GM12874 (cell line): Measurements from ENCODE around the gene BHLHA15.

Source experiments
- TF ChIP-seq, protein P1 (sequence below): IDR thresholded peaks from 2 replicates; pipeline ENCODE4 v1.5.1; 2011; ENCODE audit warnings: low read depth, mild to moderate bottlenecking, control low read depth, low read length, moderate library complexity; ENCODE audit not compliant: insufficient read depth

The BHLHA15 gene

DNA sequence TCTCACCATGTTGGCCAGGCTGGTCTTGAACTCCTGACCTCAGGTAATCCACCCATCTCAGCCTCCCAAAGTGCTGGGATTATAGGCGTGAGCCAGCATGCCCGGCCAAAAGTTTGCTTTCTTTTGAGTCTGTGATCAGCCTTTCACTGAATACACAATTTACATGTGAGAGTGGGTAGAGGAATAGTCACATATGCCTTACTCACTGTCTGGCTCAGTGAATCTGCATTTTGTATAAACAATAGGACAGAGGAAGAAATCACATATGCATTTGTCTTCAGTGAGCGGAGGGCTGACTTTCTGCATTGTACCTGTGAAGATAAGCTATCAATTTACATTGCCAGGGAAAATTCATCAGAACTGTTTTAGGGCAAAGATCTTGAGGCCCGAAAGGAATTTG, 43.3 kb downstream of the BHLHA15 start:
- TF ChIP-seq, protein P1, sequence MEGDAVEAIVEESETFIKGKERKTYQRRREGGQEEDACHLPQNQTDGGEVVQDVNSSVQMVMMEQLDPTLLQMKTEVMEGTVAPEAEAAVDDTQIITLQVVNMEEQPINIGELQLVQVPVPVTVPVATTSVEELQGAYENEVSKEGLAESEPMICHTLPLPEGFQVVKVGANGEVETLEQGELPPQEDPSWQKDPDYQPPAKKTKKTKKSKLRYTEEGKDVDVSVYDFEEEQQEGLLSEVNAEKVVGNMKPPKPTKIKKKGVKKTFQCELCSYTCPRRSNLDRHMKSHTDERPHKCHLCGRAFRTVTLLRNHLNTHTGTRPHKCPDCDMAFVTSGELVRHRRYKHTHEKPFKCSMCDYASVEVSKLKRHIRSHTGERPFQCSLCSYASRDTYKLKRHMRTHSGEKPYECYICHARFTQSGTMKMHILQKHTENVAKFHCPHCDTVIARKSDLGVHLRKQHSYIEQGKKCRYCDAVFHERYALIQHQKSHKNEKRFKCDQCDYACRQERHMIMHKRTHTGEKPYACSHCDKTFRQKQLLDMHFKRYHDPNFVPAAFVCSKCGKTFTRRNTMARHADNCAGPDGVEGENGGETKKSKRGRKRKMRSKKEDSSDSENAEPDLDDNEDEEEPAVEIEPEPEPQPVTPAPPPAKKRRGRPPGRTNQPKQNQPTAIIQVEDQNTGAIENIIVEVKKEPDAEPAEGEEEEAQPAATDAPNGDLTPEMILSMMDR, result no peak

DNA sequence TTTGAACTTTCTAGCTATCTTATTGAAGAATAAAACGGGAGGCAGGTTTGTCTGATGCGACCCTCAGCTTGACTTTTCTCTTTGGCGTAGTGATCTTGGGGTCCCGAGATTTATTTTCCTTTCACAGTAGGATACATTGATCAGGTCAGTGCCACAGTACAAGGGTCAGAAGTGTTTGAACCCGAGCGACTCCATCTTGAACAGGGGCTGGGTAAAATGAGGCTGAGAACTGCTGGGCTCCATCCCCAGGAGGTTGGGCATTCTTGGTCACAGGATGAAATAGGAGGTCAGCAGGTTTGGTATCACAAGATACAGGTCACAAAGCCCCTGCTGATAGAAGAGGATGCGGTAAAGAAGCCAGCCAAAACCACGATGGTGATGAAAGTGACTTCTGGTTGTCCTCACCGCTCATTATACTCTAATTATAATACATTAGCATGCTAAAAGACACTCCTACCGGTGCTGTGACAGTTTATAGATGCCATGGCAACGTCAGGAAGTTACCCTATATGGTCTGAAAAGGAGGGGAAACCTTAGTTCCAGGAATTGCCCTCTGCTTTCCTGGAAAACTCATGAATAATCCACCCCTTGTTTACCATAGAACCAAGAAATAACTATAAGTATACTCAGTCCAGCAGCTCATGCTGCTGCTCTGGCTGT, 43.8 kb downstream of the BHLHA15 start:
- TF ChIP-seq, protein P1, result no peak

- TF ChIP-seq, protein P1, result no peak
Measured at GRCh38 chr7:98256431-98256830, 45.2 kb downstream of the BHLHA15 start.

GRCh38 chr7:98257701-98258100, 46.5 kb downstream of the BHLHA15 start:
- TF ChIP-seq, protein P1, result no peak
